ENCODE data around the gene TBC1D21. TPM values are rescaled to one million over a fixed set of nuclear protein-coding genes. Genes with fewer than 3 reads are reported as not detected.

TBC1D21 gene
- total and polyA plus RNA-seq, 2 experiments from 2014 or later, result not detected

GRCh38 chr15:73879426-73879825 is 6.1 kb downstream of the TBC1D21 start:
- Histone ChIP-seq H3K4me1 (ENCODE audit: low read depth) (no peaks in the 10 kb centered on the region), H3K27ac (no peak overlapping the region), H3K9me3 (ENCODE audit: low read depth) (no peaks in the 10 kb centered on the region), H3K36me3 (no peaks in the 10 kb centered on the region), H3K27me3 (no peaks in the 10 kb centered on the region), H3K4me3 (no peak overlapping the region)
- no peak for DNase-seq (ENCODE audit: low read depth in 1 of 2, low spot score in 1 of 2)
- no peak for TF ChIP-seq CTCF (IDR thresholded peaks at IDR 0.05; ENCODE audit: low read depth, low read length)

GRCh38 chr15:73881579-73882320 is 8.4 kb downstream of the TBC1D21 start:
- Histone ChIP-seq H3K4me1 (ENCODE audit: low read depth) (no peaks in the 10 kb centered on the region), H3K27me3 (no peaks in the 10 kb centered on the region), H3K27ac (no peak overlapping the region), H3K9me3 (ENCODE audit: low read depth) (no peaks in the 10 kb centered on the region), H3K4me3 (no peak overlapping the region), H3K36me3 (no peaks in the 10 kb centered on the region)
- DNase-seq (ENCODE audit: low read depth in 1 of 2, low spot score in 1 of 2), result no peak
- TF ChIP-seq CTCF (IDR thresholded peaks at IDR 0.05; ENCODE audit: low read depth, low read length), result no peak

- Histone ChIP-seq H3K4me3 (no peak overlapping the region), H3K27me3 (no peaks in the 10 kb centered on the region), H3K9me3 (ENCODE audit: low read depth) (no peaks in the 10 kb centered on the region), H3K36me3 (no peaks in the 10 kb centered on the region), H3K27ac (no peak overlapping the region), H3K4me1 (ENCODE audit: low read depth) (no peaks in the 10 kb centered on the region)
- no peak for DNase-seq (ENCODE audit: low read depth in 1 of 2, low spot score in 1 of 2)
- TF ChIP-seq CTCF (IDR thresholded peaks at IDR 0.05; ENCODE audit: low read depth, low read length), result no peak
Observed at GRCh38 chr15:73882761-73883419, 9.5 kb downstream of the TBC1D21 start.

- no peaks in the 10 kb centered on the region for H3K9me3 ChIP-seq (ENCODE audit: low read depth)
- H3K4me3 ChIP-seq, result no peak overlapping the region
- DNase-seq (ENCODE audit: low read depth in 1 of 2, low spot score in 1 of 2), result peak in 1 of 2 donors; percentile 13
- no peaks in the 10 kb centered on the region for H3K4me1 ChIP-seq (ENCODE audit: low read depth)
- no peak for TF ChIP-seq CTCF (IDR thresholded peaks at IDR 0.05; ENCODE audit: low read depth, low read length)
- H3K27me3 ChIP-seq, result peaks cover 12% of the 10 kb centered on the region
- H3K36me3 ChIP-seq, result no peaks in the 10 kb centered on the region
- no peak overlapping the region for H3K27ac ChIP-seq
Observed at GRCh38 chr15:73884159-73884558, 10.8 kb downstream of the TBC1D21 start.

- no peak for TF ChIP-seq CTCF (IDR thresholded peaks at IDR 0.05; ENCODE audit: low read depth, low read length)
- no peak overlapping the region for H3K4me3 ChIP-seq
- H3K36me3 ChIP-seq, result no peaks in the 10 kb centered on the region
- H3K4me1 ChIP-seq (ENCODE audit: low read depth), result no peaks in the 10 kb centered on the region
- no peaks in the 10 kb centered on the region for H3K9me3 ChIP-seq (ENCODE audit: low read depth)
- H3K27ac ChIP-seq, result no peak overlapping the region
- peaks cover 18% of the 10 kb centered on the region for H3K27me3 ChIP-seq
- no peak for DNase-seq (ENCODE audit: low read depth in 1 of 2, low spot score in 1 of 2)
Observed at GRCh38 chr15:73885954-73886700, 12.8 kb downstream of the TBC1D21 start.

All from cardiac muscle cell (in vitro differentiated cells and primary cell).